Left lobe of liver (tissue), 2 donors: ENCODE measurements around the gene CYTH2. TPM values are rescaled to one million over a fixed set of nuclear protein-coding genes. Genes with fewer than 3 reads are reported as not detected.

Experiments used
- ATAC-seq: fragments of 200-7000 bp; cut with Tn5 transposase; one replicate; pipeline ENCODE4 v1.9.1; 2020; ENCODE audit warnings: mild to moderate bottlenecking, moderate library complexity
- DNase-seq: peaks from one replicate; pipeline ENCODE4 v3.0.0-alpha.2; 2020; ENCODE audit warnings: low spot score
- total RNA-seq: library from RNA; stranded (reverse); gene quantifications from one replicate; pipeline ENCODE4 v1.2.1, GENCODE V29; 2021
- donor health status: DM: no; HTN: no; CAD: no; lungs with moderate emphysema.
- donor health status: DM: no; HTN: yes; CAD: no.

CYTH2 gene
- total RNA-seq, 1 donor from 2014 or later: 13.9 TPM

DNA sequence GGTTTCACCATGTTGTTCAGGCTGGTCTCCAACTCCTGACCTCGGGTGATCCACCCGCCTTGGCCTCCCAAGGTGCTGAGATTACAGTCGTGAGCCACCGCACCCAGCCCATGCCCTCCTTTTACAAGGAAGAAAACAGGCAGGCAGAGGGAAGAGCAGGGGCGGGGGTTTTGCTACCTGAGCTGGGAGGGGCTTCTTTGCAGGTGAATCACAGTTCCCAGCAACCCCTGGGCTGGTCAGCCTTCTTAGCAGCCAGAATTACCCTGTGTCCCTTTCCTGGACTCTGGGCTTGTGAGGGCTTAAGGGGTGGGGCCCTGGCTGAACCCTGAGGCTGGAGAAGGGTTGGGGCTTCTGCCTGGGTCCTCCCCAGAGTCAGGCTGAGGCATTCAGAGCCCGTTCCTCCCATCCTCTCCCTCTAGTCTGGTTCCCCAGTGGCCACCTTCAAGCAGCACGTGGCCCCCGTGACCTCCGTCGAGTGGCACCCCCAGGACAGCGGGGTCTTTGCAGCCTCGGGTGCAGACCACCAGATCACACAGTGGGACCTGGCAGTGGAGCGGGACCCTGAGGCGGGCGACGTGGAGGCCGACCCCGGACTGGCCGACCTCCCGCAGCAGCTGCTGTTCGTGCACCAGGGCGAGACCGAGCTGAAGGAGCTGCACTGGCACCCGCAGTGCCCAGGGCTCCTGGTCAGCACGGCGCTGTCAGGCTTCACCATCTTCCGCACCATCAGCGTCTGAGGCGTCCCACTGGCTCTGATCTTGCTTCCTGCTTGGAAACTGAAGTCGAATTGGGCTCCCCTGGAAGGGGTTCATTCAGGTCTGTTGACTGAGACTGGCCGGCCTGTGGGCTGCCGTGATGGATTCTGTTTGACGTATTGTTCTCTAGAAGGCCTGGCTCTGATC lies 16.6 kb upstream of the CYTH2 start:
- DNase-seq (no peak), ATAC-seq (no peak)

DNA sequence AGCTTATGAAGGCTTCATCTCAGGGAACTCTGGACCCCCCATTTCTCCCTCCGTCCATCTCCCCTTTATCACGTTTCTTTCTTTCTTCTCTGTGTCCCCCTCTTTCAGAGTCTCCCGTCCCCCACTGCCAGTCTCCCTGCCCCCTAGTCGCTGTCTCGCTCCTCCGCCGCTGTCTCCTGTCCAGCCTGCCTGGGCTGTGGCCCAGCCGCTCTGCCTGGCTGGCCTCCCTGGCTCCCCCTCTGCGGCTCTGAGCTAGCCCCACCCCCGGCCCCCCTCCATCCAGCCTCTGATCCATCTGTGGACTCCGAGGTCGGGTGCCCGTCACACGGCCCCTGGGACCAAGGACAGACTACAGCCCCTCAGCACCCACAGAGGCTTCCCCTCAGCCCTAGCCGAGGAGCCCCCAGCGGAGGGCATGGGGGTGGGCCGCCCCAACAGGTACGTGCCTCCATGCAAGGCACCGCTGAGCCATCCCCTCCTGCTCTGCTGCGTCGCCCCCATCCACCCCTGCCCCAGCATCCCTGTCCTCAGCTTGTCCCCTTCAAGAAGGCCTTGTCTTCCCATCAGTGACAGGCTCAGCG lies 14.9 kb upstream of the CYTH2 start:
- DNase-seq (no peak), ATAC-seq (no peak)

DNA sequence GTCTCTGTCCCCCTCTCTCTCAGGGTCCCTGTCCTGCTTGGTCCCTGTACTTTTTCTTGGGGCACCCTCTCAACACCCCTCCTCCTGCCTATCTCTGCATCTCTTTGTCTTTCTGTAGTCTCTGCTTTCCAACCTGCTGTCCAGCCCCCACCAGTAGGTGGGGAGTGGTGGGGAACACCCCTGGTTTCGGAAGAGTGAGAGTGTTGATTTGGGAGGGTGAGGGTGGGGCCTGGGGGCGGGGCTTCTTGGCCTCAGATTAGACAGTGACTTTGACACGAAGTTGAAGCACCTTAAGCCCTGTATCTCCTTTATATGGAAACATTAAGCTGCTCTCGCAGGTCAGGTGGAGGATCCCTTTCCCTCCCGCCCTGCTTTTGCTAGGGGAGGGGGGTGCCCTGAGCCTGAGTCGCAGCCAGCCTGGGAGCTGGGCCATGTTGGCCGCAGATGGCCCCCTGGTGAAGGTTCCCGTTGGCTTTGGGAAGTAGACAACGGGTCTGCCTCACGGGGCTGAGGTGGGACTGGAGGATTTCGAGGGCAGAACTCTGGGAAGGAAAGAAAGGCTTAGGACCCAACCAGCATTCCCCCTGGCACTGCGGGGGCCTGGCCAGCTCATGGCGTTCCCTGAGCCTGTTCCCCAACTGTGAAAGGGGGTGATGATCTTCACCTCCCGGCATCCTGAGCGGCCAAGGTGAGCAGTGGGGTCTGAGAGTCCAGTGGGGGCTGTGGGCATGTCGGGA lies 13.8 kb upstream of the CYTH2 start, which contains the start of gene KCNJ14:
TSS of gene KCNJ14 (plus strand) at position 404 of the 737 bp plus-strand sequence. CDS start 6,151 bp downstream, outside the sequence.
- DNase-seq (no peak), ATAC-seq (no peak)

DNA sequence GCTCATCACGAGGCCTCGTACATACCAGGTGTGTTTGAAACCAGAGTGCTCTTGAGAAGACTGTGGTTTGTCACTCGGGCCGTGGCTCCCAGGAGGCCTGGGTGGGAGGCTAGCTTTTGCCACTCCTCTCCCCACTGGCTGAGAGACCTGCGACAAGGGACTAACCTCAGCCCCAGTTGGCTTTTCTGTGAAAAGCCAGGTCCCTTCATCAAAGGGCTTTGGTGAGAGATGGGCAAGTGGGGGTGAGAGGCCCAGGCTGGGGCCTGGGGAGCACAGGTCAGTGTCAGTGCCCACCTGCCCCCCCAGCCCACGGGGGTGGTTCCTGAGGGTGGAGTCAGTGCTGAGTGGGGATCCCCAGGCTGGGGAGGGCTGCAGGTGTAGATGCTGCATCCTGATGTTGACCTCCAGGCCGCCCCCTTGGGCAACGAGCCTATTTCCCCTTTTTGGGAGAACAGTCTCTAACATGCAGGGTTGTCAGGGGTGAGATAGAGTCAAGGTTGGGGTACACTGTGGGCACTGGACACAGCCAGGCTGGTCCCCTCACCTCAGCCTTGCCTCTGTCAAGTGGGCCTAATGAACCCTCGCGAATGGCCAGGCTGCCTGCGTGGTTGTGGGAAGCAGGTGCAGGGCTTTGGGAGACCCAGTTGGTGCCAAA lies 13.1 kb upstream of the CYTH2 start:
- no peak for ATAC-seq
- DNase-seq: no peak

DNA sequence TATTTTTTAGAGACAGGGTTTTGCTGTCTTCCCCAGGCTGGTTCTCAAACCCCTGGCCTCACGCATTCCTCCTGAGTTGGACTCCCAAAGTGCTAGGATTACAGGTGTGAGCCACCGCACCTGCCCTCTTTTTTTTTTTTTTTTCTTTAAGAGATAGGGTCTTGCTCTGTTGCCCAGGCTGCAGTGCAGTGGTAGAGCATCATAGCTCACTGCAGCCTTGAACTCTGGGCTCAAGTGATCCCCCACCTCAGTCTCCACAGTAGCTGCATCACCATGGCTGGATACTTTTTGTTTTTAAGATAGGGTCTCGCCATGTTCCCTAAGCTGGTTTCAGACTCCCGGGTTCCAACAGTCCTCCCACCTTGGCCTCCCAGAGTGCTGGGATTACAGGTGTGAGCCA lies 12.3 kb upstream of the CYTH2 start:
- DNase-seq (no peak), ATAC-seq (no peak)

DNA sequence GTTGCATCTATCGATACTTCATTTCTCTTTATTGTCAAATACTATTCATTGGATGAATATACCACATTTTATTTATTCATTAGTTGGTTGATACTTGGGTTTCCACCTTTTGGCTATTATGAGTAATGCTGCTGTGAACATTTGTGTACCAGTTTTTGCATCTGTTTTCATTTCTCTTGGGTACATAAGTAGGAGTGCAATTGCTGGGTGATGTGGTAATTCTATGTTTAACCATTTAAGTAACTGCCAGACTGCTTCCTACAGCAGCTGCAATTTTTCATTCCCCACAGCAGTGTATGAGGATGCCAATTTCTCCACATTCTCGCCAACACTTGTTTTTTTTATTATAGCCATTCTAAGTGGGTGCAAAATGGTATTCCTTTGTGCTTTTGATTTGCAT lies 11.2 kb upstream of the CYTH2 start:
- DNase-seq (no peak), ATAC-seq (no peak)

DNA sequence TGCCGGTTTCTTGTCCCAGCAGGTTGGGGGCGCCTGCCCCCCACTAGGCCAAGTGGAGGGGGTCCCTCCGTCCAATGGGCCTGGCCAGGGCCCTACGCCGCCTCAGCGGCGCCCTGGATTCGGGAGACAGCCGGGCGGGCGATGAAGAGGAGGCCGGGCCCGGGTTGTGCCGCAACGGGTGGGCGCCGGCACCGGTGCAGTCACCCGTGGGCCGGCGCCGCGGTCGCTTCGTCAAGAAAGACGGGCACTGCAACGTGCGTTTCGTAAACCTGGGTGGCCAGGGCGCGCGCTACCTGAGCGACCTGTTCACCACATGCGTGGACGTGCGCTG lies 7.6 kb upstream of the CYTH2 start:
- DNase-seq (no peak), ATAC-seq (no peak)

DNA sequence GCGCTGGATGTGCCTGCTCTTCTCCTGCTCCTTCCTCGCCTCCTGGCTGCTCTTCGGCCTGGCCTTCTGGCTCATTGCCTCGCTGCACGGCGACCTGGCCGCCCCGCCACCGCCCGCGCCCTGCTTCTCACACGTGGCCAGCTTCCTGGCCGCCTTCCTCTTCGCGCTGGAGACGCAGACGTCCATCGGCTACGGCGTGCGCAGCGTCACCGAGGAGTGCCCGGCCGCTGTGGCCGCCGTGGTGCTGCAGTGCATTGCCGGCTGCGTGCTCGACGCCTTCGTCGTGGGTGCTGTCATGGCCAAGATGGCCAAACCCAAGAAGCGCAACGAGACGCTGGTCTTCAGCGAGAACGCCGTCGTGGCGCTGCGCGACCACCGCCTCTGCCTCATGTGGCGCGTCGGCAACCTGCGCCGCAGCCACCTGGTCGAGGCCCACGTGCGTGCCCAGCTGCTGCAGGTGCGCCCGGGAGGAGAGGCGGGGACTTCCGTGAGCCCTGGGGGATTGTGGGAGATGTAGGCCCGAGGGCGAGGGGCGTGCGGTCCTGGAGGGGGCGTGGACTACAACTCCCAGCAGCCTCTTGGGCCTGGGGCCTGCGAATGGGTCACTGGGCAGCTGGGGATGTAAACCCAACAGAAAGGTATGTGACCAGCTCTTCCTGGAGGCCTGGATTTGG lies 7.0 kb upstream of the CYTH2 start:
- no peak for DNase-seq
- ATAC-seq: no peak

DNA sequence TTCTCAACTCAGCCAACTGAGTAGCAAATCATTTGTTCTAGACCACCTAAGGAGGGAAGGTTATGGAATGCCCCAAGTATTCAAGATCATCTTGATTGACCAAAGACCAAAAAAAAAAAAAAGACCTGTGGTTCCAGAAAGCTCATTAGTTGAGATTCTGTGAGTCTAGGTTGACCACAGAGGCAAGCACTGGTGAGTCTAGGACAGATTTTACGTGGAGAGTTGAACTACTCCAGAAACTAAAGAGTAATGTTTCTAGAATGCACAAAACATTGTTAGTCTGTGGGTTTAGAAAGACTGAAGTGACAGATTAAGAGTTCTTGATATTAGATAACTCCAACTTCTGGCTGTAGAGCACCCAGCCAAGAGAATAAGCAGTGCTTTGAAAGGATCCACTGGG lies 4.0 kb upstream of the CYTH2 start:
- DNase-seq (no peak), ATAC-seq (no peak)

DNA sequence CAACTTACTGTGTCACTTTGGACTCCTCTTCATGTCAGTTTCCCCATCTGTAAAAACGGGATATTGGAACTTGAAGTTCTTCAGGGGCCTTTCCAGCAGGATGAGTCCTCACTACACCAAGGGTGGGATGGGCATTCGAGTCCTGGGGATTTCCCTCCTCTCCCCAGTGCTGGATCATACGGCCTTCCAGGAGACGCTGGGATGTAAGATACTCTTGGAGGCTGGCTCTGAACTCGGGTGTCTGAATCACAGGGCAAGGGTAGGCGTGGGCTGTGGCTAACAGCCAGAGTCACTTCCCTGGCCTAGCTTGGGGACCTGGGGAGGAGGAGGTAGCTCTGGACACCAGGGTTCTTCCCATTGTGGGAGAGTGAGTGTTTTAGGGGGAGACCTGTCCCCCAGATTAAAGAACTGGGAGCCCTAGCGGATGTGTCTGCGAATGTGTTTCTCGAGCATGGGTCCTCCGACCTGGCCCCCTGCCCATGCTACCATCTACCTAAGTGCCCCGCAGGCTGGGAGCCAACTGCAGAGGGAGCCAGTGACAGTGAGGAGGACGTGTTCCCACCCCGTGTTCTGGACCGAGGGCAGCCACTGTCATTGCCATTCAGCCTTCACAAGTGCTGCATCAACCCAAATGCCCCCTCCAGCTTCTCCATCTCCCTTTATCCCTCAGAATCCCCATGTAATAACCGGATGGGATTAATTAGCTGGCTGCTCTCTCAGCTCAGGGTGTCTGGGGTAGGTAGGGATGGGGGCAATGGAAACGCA lies 2.4 kb upstream of the CYTH2 start:
- no peak for DNase-seq
- no peak for ATAC-seq

DNA sequence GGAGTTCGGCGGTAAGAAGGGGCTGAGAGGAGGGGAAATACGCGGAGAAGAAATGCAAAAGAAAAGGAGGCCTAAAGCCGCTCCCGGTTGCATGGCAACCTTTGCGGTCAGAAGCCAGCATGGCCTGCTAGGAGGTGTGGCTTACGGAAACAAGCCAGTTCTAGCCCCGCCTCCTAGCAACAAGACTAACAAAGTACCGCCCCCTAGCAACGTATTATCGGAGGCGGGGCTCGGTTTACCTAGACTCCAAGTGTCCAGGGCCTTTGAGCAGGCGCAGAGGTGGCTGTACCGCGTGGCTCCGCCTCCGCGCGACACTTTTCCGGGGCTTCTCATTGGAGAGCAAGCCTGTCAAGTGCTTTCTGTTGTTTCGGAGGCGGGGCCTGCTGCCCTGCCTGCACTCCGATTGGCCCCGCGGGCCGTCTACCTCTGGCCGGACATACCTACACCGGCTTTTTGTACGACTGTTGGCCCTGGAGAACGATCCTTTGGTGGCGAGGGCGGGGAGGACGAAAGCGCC lies 339 bp upstream of the CYTH2 start:
- DNase-seq (peak; percentile 100), ATAC-seq (peak; percentile 91)

DNA sequence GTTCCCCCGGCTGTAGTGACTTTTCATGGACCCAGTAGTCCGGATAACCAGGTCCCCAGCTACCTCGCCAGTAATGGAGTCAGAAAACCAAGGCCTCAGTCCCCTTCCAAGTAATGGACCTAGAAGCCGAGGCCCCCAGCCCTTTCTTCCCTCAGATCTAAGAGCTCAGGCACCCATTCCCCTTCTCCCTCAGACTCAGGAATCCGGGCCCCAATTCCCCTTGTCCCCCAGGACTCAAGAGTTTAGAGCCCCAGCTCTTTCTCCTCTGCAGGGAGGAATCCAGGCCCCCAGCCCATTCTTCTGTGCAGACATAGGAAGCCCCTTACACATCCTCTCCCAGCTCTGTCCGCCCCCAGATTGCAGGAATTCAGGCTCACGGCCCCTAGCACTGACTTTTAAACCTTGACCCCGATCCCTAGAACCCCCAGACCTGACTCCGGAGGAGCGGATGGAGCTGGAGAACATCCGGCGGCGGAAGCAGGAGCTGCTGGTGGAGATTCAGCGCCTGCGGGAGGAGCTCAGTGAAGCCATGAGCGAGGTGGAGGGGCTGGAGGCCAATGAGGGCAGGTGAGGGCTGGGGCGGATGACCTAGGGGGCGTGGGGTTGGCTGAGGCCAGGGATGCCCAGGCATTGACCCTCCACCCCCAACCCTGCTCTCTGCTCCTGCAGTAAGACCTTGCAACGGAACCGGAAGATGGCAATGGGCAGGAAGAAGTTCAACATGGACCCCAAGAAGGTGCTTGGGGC lies 938 bp downstream of the CYTH2 start:
- ATAC-seq: no peak
- no peak for DNase-seq

DNA sequence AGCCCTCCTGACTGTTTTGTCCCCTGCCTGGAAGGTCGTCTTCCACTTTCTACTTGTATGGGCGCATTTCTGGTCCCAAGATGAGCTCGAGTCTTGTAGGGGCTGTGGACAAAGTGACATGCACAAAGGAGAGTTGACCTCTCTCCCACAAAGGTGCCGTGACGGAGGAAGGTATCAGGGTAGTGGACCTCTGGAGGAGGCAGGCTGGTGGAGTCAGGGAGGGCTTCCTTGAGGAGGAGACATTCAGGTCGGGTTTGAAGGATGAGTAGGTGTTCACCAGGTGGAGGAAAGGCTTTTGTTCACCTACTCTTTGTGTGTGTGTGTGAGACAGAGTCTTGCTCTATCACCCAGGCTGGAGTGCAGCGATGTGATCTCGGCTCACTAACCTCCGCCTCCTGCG lies 1.7 kb downstream of the CYTH2 start:
- DNase-seq: no peak
- ATAC-seq: no peak

DNA sequence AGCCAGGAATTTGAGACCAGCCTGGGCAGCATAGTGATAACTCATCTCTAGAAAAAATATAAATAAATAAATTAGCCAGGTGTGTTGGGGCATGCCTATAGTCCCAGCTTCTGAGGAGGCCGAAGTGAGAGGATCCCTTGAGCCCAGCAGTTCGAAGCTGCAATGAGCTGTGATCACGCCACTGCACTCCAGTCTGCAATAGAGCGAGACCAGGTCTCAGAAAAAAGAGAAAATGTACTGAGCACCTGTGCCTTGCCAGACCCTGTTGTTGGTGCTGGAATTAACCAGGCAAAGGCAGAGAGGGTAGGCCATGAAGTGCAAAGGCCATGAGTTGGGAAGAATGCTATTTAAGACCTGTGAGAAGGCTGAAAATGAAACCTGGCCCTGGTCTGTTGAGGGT lies 2.7 kb downstream of the CYTH2 start:
- DNase-seq: no peak

DNA sequence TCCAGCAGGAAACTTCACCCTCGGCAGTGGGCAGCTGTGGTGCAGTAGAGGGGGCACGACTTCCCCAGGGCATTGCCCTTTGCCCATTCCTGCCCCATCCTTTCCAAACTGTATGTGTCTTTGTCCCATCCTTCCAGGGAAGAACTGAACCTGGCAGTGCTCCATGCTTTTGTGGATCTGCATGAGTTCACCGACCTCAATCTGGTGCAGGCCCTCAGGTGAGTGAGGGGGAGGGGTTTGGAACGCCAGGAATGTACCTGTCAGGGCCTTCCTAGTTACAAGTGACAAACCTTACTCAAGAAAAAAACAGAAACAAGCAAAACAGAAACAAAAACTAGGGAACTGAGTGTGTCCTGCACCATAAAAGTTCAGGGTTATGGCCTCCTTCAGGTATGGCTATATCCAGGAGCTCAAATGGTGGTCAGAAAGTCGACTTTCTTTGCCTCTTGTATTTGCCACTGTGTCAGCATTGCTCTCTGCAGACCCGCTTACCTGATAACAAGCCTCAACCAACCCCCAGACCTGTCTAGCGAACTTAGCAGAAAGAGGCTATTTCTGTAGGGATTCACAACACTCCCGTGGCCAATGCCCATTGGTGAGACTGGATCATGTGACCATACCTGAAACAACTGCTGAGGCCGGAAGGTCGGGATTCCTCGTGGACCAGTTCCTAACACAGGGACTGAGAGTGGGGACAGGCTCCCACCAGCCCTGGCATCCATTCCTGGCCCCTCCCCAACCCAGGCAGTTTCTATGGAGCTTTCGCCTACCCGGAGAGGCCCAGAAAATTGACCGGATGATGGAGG lies 4.2 kb downstream of the CYTH2 start:
- DNase-seq (no peak), ATAC-seq (no peak)

More for the DNA sequence above, 2.7 kb downstream of the CYTH2 start:
- no peak for ATAC-seq

DNA sequence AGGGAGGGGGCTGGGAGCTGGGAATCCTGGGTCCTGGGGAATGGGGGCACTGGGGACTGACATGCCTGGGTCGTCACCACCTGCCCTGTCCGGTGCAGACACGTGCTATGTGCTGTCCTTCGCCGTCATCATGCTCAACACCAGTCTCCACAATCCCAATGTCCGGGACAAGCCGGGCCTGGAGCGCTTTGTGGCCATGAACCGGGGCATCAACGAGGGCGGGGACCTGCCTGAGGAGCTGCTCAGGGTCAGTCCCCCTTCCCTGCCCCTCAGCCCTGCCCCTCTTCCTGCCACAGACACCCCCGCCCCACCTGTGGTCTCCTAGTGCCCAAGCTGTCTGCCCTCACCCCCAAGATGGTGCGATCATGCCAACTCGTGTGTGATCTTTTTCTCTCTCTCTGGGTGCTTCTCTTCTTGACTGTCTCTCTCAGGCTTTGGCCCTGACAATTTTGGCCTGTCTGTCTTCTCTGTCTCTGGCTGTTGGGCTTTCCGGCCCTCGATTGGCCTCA lies 5.0 kb downstream of the CYTH2 start:
- no peak for DNase-seq
- no peak for ATAC-seq

DNA sequence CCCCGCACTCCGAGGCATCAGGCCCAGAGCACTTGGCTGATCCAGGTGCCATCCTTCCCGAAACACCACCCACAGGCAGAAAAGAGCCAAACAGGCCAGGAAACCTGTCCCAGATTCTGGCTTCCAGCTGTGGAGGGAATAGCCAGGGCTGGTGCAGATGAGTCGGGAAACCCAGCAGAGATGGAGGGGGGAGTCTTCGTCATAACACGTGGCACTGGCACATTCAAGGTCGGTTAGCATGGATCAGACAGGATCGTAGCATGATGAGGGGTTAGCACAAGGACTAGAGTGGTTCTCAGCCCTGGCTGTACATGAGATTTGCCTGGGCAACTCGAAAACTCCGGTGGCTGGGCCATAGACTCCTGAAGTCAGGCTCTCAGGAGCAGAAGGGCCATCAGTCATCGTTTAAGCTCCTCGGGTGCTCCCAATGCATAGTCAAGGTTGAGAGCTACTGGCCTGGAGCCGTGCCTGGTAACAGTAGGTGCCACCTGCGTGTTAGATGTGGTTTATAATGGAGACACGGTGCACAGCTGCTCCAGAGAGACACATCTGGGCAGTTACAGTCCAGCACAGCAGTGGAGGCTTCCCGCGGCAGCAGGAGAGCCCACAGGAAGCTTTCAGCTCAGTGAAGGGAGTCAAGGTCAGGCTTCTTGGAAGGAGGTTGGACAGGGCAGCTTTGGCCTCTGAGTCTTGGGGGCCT lies 6.3 kb downstream of the CYTH2 start:
- no peak for ATAC-seq
- no peak for DNase-seq
